Stimulated activated CD8-positive, alpha-beta memory T cell treated with anti-CD3 and anti-CD28 coated beads, Interleukin-15, amount 100 ng/mL, for 4 hours (primary cell): ENCODE data around the gene DEPDC7.
"Not testable (repeated sequence)": the region's sequence is repeated elsewhere in the genome, so short reads cannot be mapped to it uniquely, and the experiment has no call there.

Source experiments
- DNase-seq, 2 donors: peaks; one replicate each; pipeline ENCODE4 v3.0.0-alpha.2; 2020; ENCODE audit warnings: low read depth in 2 of 2

Gene DEPDC7

GRCh38 chr11:33025339-33025722 lies 9.7 kb downstream of the DEPDC7 start:
- no peak for DNase-seq

GRCh38 chr11:33027233-33027632 lies 11.6 kb downstream of the DEPDC7 start:
- no peak for DNase-seq

- DNase-seq, result no peak
These were observed 12.3 kb downstream of the DEPDC7 start for GRCh38 chr11:33027846-33028536.

- DNase-seq, result no peak
These were observed 12.8 kb downstream of the DEPDC7 start for GRCh38 chr11:33028537-33028914.

- DNase-seq, result not testable (repeated sequence)
These were observed 13.5 kb downstream of the DEPDC7 start for GRCh38 chr11:33029218-33029617.

- DNase-seq, result no peak
These were observed 17.8 kb downstream of the DEPDC7 start for GRCh38 chr11:33033493-33033892.

GRCh38 chr11:33035011-33035410 lies 19.3 kb downstream of the DEPDC7 start:
- DNase-seq, result no peak

- DNase-seq, result peak; percentile 62 to 63
These were observed 23.8 kb downstream of the DEPDC7 start, which contains the start of gene TCP11L1 for GRCh38 chr11:33039274-33040032. TCP11L1 (plus strand) TSS chr11:33039572; CDS start chr11:33043774, 4,202 bp downstream.

- peak in 1 of 2 donors; percentile 7 for DNase-seq
These were observed 24.6 kb downstream of the DEPDC7 start for GRCh38 chr11:33040033-33040861.

GRCh38 chr11:33040862-33041453 lies 25.3 kb downstream of the DEPDC7 start:
- no peak for DNase-seq

- DNase-seq, result no peak
These were observed 27.6 kb downstream of the DEPDC7 start for GRCh38 chr11:33043221-33043830.

- DNase-seq, result no peak
These were observed 28.6 kb downstream of the DEPDC7 start for GRCh38 chr11:33044285-33044756.

GRCh38 chr11:33045551-33046255 lies 30.0 kb downstream of the DEPDC7 start:
- no peak for DNase-seq

GRCh38 chr11:33048701-33049100 lies 33.0 kb downstream of the DEPDC7 start:
- DNase-seq, result not testable (repeated sequence)

- not testable (repeated sequence) for DNase-seq
These were observed 34.1 kb downstream of the DEPDC7 start for GRCh38 chr11:33049565-33050408.

GRCh38 chr11:33052231-33052630 lies 36.6 kb downstream of the DEPDC7 start:
- DNase-seq, result no peak

- DNase-seq, result no peak
These were observed 39.7 kb downstream of the DEPDC7 start for GRCh38 chr11:33055375-33055774.

GRCh38 chr11:33057284-33057683 lies 41.6 kb downstream of the DEPDC7 start:
- no peak for DNase-seq

- DNase-seq, result no peak
These were observed 43.8 kb downstream of the DEPDC7 start for GRCh38 chr11:33059331-33060007.
